GM23338 (cell line): ENCODE results near the gene CACNB2.

Source experiments
- CREB1 ChIP-seq: fragments of 250-450 bp; sonication (Bioruptor Pico); IDR thresholded peaks from 2 replicates; pipeline ENCODE4 v1.5.0; 2020; ENCODE audit warnings: low read depth, mild to moderate bottlenecking, moderate library complexity
- EZH2 ChIP-seq: fragments of 200-600 bp; sonication (generic); IDR thresholded peaks from one replicate; pipeline ENCODE4 v1.8.0; 2017; ENCODE audit warnings: antibody characterized with exemption, mild to moderate bottlenecking, low read depth; ENCODE audit not compliant: unreplicated experiment
- EZH2phosphoT487 ChIP-seq: fragments of 200-600 bp; sonication (generic); IDR thresholded peaks from one replicate; pipeline ENCODE4 v1.8.1; 2018; ENCODE audit warnings: antibody characterized with exemption; ENCODE audit not compliant: unreplicated experiment
- JUNB ChIP-seq: IDR thresholded peaks from one replicate; pipeline ENCODE4 v1.6.1; 2016; ENCODE audit warnings: antibody characterized with exemption; ENCODE audit not compliant: unreplicated experiment
- NANOG ChIP-seq: IDR thresholded peaks from 2 replicates; pipeline ENCODE4 v1.6.1; 2016; ENCODE audit warnings: antibody characterized with exemption, borderline replicate concordance
- POLR2AphosphoS5 ChIP-seq: IDR thresholded peaks from 2 replicates; pipeline ENCODE4 v1.6.1; 2016; ENCODE audit warnings: antibody characterized with exemption, low read depth
- STAT1 ChIP-seq: IDR thresholded peaks from one replicate; pipeline ENCODE4 v1.6.1; 2016; ENCODE audit warnings: antibody characterized with exemption; ENCODE audit not compliant: unreplicated experiment
- ZNF331 ChIP-seq: fragments of 250-450 bp; sonication (Bioruptor Pico); IDR thresholded peaks from 2 replicates; pipeline ENCODE4 v1.5.0; 2020; ENCODE audit warnings: low read depth, mild to moderate bottlenecking, moderate library complexity
- TF ChIP-seq, protein P1 (sequence below): IDR thresholded peaks from one replicate; pipeline ENCODE4 v1.6.1; 2018; ENCODE audit warnings: antibody characterized with exemption; ENCODE audit not compliant: unreplicated experiment
- TF ChIP-seq, protein P2 (sequence below), 2 experiments: fragments of 200-600 bp in 1 of 2; sonication (generic) in 1 of 2; conservative IDR thresholded peaks; 2 replicates each; pipeline versions ENCODE4 v1.5.1 to v1.6.1; 2016 to 2017; ENCODE audit warnings: antibody characterized with exemption in 2 of 2, low read depth in 2 of 2, mild to moderate bottlenecking in 2 of 2, moderate library complexity in 1 of 2
- TF ChIP-seq, protein P3 (sequence below): IDR thresholded peaks from 2 replicates; pipeline ENCODE4 v1.6.1; 2016; ENCODE audit warnings: antibody characterized with exemption

DNA sequence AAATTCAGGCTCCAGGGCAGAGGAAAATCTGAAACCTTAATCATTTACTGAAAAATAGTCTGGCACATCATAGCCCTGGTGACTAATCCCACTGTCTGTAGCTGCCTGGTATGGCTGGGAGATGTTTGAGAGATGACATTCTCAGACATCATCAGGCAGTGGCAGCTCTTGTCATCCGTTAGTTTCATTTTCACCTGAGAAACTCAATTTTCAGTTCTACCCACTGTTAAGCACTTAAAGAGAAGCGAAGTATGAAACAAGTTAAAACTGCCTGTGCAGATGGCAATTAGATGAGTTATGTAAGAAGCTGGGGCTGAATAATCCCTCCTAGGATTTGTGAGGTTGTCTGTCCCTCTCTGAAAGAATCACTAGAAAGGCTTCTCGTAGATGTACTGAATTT, 361.0 kb downstream of the CACNB2 start:
- TF ChIP-seq, protein P1, sequence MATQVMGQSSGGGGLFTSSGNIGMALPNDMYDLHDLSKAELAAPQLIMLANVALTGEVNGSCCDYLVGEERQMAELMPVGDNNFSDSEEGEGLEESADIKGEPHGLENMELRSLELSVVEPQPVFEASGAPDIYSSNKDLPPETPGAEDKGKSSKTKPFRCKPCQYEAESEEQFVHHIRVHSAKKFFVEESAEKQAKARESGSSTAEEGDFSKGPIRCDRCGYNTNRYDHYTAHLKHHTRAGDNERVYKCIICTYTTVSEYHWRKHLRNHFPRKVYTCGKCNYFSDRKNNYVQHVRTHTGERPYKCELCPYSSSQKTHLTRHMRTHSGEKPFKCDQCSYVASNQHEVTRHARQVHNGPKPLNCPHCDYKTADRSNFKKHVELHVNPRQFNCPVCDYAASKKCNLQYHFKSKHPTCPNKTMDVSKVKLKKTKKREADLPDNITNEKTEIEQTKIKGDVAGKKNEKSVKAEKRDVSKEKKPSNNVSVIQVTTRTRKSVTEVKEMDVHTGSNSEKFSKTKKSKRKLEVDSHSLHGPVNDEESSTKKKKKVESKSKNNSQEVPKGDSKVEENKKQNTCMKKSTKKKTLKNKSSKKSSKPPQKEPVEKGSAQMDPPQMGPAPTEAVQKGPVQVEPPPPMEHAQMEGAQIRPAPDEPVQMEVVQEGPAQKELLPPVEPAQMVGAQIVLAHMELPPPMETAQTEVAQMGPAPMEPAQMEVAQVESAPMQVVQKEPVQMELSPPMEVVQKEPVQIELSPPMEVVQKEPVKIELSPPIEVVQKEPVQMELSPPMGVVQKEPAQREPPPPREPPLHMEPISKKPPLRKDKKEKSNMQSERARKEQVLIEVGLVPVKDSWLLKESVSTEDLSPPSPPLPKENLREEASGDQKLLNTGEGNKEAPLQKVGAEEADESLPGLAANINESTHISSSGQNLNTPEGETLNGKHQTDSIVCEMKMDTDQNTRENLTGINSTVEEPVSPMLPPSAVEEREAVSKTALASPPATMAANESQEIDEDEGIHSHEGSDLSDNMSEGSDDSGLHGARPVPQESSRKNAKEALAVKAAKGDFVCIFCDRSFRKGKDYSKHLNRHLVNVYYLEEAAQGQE: no peak
- TF ChIP-seq POLR2AphosphoS5 (no peak), EZH2phosphoT487 (no peak), EZH2 (no peak), ZNF331 (no peak), NANOG (no peak), STAT1 (no peak), CREB1 (CRISPR knock-in tag) (no peak), JUNB (no peak)
- TF ChIP-seq, protein P2, sequence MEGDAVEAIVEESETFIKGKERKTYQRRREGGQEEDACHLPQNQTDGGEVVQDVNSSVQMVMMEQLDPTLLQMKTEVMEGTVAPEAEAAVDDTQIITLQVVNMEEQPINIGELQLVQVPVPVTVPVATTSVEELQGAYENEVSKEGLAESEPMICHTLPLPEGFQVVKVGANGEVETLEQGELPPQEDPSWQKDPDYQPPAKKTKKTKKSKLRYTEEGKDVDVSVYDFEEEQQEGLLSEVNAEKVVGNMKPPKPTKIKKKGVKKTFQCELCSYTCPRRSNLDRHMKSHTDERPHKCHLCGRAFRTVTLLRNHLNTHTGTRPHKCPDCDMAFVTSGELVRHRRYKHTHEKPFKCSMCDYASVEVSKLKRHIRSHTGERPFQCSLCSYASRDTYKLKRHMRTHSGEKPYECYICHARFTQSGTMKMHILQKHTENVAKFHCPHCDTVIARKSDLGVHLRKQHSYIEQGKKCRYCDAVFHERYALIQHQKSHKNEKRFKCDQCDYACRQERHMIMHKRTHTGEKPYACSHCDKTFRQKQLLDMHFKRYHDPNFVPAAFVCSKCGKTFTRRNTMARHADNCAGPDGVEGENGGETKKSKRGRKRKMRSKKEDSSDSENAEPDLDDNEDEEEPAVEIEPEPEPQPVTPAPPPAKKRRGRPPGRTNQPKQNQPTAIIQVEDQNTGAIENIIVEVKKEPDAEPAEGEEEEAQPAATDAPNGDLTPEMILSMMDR (conservative IDR thresholded peaks at IDR 0.05; ENCODE audit: low read depth in 2 of 2): no peak
- TF ChIP-seq, protein P3, sequence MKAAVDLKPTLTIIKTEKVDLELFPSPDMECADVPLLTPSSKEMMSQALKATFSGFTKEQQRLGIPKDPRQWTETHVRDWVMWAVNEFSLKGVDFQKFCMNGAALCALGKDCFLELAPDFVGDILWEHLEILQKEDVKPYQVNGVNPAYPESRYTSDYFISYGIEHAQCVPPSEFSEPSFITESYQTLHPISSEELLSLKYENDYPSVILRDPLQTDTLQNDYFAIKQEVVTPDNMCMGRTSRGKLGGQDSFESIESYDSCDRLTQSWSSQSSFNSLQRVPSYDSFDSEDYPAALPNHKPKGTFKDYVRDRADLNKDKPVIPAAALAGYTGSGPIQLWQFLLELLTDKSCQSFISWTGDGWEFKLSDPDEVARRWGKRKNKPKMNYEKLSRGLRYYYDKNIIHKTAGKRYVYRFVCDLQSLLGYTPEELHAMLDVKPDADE: no peak
